ENCODE measurements around the gene TREM1.
A peak's percentile ranks its signal among the peaks of the same experiment; 100 is the strongest.

Gene TREM1

GRCh38 chr6:41294214-41294872 lies 7.9 kb upstream of the TREM1 start:
- DNase-seq (ENCODE audit: low read depth), result no peak
- TF ChIP-seq CTCF (IDR thresholded peaks at IDR 0.05; ENCODE audit: insufficient read depth, low read depth, low read length, missing control alignments), result no peak

GRCh38 chr6:41291717-41292116 lies 5.2 kb upstream of the TREM1 start:
- TF ChIP-seq CTCF (IDR thresholded peaks at IDR 0.05; ENCODE audit: insufficient read depth, low read depth, low read length, missing control alignments), result no peak
- DNase-seq (ENCODE audit: low read depth), result no peak
- no peak overlapping the region for H3K4me3 ChIP-seq (ENCODE audit: low read depth, low read length)

More at GRCh38 chr6:41294214-41294872, 7.9 kb upstream of the TREM1 start:
- H3K4me3 ChIP-seq (ENCODE audit: low read depth, low read length), result no peak overlapping the region

GRCh38 chr6:41289815-41290214 lies 3.3 kb upstream of the TREM1 start:
- DNase-seq (ENCODE audit: low read depth), result no peak
- no peak overlapping the region for H3K4me3 ChIP-seq (ENCODE audit: low read depth, low read length)
- TF ChIP-seq CTCF (IDR thresholded peaks at IDR 0.05; ENCODE audit: insufficient read depth, low read depth, low read length, missing control alignments), result no peak

- DNase-seq (ENCODE audit: low read depth), result no peak
- no peak for TF ChIP-seq CTCF (IDR thresholded peaks at IDR 0.05; ENCODE audit: insufficient read depth, low read depth, low read length, missing control alignments)
- H3K4me3 ChIP-seq (ENCODE audit: low read depth, low read length), result no peak overlapping the region
Observed at GRCh38 chr6:41288754-41289129, 2.3 kb upstream of the TREM1 start.

- peak; percentile 48 for DNase-seq (ENCODE audit: low read depth)
- no peak overlapping the region for H3K4me3 ChIP-seq (ENCODE audit: low read depth, low read length)
- TF ChIP-seq CTCF (IDR thresholded peaks at IDR 0.05; ENCODE audit: insufficient read depth, low read depth, low read length, missing control alignments), result no peak
Observed at GRCh38 chr6:41288030-41288753, 1.7 kb upstream of the TREM1 start.

GRCh38 chr6:41284726-41285125 lies 1.8 kb downstream of the TREM1 start:
- H3K4me3 ChIP-seq (ENCODE audit: low read depth, low read length), result no peak overlapping the region
- DNase-seq (ENCODE audit: low read depth), result no peak
- no peak for TF ChIP-seq CTCF (IDR thresholded peaks at IDR 0.05; ENCODE audit: insufficient read depth, low read depth, low read length, missing control alignments)

Measured in GM12865 (cell line).